Stimulated activated CD4-positive, alpha-beta T cell treated with anti-CD3 and anti-CD28 coated beads, Interleukin-15, amount 100 ng/mL, for 24 hours (primary cell): ENCODE measurements around the gene AGBL1.
A peak's percentile ranks its signal among the peaks of the same experiment; 100 is the strongest.

ENCODE experiments used
- DNase-seq: peaks from one replicate; pipeline ENCODE4 v3.0.0-alpha.2; 2020

AGBL1 gene

GRCh38 chr15:86659724-86660411 is 580.2 kb downstream of the AGBL1 start:
- no peak for DNase-seq

- DNase-seq, result no peak
Measured at GRCh38 chr15:86661580-86661979, 581.9 kb downstream of the AGBL1 start.

- no peak for DNase-seq
Measured at GRCh38 chr15:86663304-86663703, 583.6 kb downstream of the AGBL1 start.

- no peak for DNase-seq
Measured at GRCh38 chr15:86663979-86664378, 584.3 kb downstream of the AGBL1 start.

GRCh38 chr15:86664581-86664980 is 584.9 kb downstream of the AGBL1 start:
- DNase-seq, result no peak

- no peak for DNase-seq
Measured at GRCh38 chr15:86676002-86676401, 596.3 kb downstream of the AGBL1 start.

GRCh38 chr15:86677278-86677677 is 597.6 kb downstream of the AGBL1 start:
- DNase-seq, result no peak

- DNase-seq, result no peak
Measured at GRCh38 chr15:86685263-86685662, 605.6 kb downstream of the AGBL1 start.

- DNase-seq, result no peak
Measured at GRCh38 chr15:86689006-86689405, 609.3 kb downstream of the AGBL1 start.

- peak; percentile 10 for DNase-seq
Measured at GRCh38 chr15:86690566-86690965, 610.9 kb downstream of the AGBL1 start.

GRCh38 chr15:86691091-86691663 is 611.5 kb downstream of the AGBL1 start:
- no peak for DNase-seq

GRCh38 chr15:86700864-86701610 is 621.4 kb downstream of the AGBL1 start:
- DNase-seq, result no peak

- DNase-seq, result no peak
Measured at GRCh38 chr15:86701611-86701963, 621.9 kb downstream of the AGBL1 start.

- DNase-seq, result no peak
Measured at GRCh38 chr15:86706813-86707212, 627.1 kb downstream of the AGBL1 start.

GRCh38 chr15:86711476-86711875 is 631.8 kb downstream of the AGBL1 start:
- no peak for DNase-seq

GRCh38 chr15:86714241-86714640 is 634.6 kb downstream of the AGBL1 start:
- no peak for DNase-seq

GRCh38 chr15:86725628-86726027 is 646.0 kb downstream of the AGBL1 start:
- DNase-seq, result no peak

- DNase-seq, result no peak
Measured at GRCh38 chr15:86735247-86736040, 655.8 kb downstream of the AGBL1 start.

GRCh38 chr15:86741917-86742316 is 662.2 kb downstream of the AGBL1 start:
- no peak for DNase-seq

- peak; percentile 81 for DNase-seq
Measured at GRCh38 chr15:86743283-86743903, 663.7 kb downstream of the AGBL1 start.

GRCh38 chr15:86744198-86744780 is 664.6 kb downstream of the AGBL1 start:
- DNase-seq, result no peak

GRCh38 chr15:86751116-86751515 is 671.4 kb downstream of the AGBL1 start:
- no peak for DNase-seq

- no peak for DNase-seq
Measured at GRCh38 chr15:86754846-86755245, 675.2 kb downstream of the AGBL1 start.
